ENCODE data around the gene SLTM. TPM values are rescaled to one million over a fixed set of nuclear protein-coding genes. Genes with fewer than 3 reads are reported as not detected.
"Not testable (repeated sequence)": the region's sequence is repeated elsewhere in the genome, so short reads cannot be mapped to it uniquely, and the experiment has no call there.

SLTM gene
- total and polyA plus RNA-seq, 5 donors from 2014 or later: 43.6 to 232 (median 54.6) TPM

DNA sequence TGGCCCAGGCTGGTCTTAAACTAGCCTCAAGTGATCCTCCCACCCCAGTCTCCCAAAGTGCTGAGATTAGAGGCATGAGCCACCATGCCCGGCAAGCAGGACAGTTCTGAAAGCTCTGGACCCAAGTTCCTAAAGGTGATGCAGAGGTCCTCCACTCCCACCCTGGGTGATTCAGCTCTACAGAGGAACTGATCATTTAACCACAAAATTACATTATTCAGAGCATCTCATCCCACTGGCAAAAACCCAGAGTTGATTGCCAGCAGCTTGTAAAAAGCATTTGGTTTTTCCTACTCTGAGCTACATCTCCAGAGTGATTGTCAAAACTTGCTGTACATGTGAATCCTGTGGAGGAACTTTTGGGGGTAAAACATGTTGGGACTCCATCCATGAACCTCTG, 60.2 kb downstream of the SLTM start:
- peaks cover under 1% of the 10 kb centered on the region for H3K27me3 Mint-ChIP-seq
- H3K4me1 ChIP-seq (ENCODE audit: control insufficient read depth, insufficient read depth, low read length, poor library complexity, severe bottlenecking): no peaks in the 10 kb centered on the region
- DNase-seq (no peak), ATAC-seq (ENCODE audit: low read depth in 2 of 2) (no peak)
- no peaks in the 10 kb centered on the region for H3K27me3 ChIP-seq (ENCODE audit: control insufficient read depth, insufficient read depth, low read length)
- no peak overlapping the region for H3K27ac ChIP-seq (ENCODE audit: insufficient read depth, low read length, poor library complexity, severe bottlenecking)
- no peak overlapping the region for H3K27ac Mint-ChIP-seq
- peaks cover 11% of the 10 kb centered on the region for H3K36me3 ChIP-seq (ENCODE audit: control insufficient read depth, insufficient read depth, low read length)
- no peak overlapping the region for H3K4me3 Mint-ChIP-seq
- H3K4me1 Mint-ChIP-seq: peaks cover 0 to 8% (median 2%) of the 10 kb centered on the region in 4 donors
- no peaks in the 10 kb centered on the region for H3K9me3 Mint-ChIP-seq
- H3K4me3 ChIP-seq (ENCODE audit: low read depth, low read length): no peak overlapping the region
- peaks cover 13% of the 10 kb centered on the region for H3K36me3 Mint-ChIP-seq
- no peaks in the 10 kb centered on the region for H3K9me3 ChIP-seq (ENCODE audit: control insufficient read depth in 2 of 2, low read length in 2 of 2)

DNA sequence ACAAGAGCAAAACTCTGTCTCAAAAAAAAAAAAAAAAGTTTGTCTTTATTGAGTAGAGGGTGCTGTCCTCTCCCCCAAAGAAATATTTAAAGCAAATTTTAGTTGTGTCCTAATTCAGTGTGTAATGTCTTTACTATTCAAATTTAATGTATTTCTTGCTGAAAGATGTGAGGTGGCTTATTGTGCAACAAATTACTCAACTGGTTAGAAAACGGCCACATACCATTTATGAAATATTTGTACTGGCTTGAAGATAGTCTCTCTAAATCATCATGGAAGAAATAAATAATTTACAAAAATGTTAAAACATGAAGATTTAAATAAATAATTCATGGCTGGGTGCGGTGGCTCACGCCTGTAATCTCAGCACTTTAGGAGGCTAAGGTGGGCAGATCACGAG, 63.0 kb downstream of the SLTM start:
- no peak for ATAC-seq (ENCODE audit: low read depth in 2 of 2)
- H3K9me3 Mint-ChIP-seq: peaks cover 0 to 1% (median 0%) of the 10 kb centered on the region in 7 donors

DNA sequence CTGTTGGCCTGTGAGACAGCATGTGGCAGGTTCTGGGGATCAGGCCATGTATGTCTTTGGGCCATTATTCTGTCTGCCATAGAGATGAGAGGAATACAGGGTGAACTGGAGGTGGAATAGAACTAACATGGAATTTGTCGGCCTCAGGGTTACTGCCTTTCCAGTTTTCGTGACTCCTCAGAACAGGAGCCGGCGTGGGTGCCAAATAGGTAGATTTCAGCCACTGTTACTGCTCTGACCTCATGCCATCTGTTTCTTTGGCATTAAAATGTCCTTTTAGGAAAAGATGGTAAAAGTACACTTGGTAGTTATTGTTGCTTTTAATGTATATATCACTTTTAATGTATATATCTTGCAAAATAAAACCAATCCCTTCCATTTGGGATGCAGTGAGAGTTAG, 65.6 kb downstream of the SLTM start:
- H3K27me3 Mint-ChIP-seq: peaks cover 12% of the 10 kb centered on the region
- H3K27ac ChIP-seq (ENCODE audit: insufficient read depth, low read length, poor library complexity, severe bottlenecking): no peak overlapping the region
- no peak for ATAC-seq (ENCODE audit: low read depth in 2 of 2)
- H3K36me3 Mint-ChIP-seq: peaks cover 4% of the 10 kb centered on the region
- no peaks in the 10 kb centered on the region for H3K27me3 ChIP-seq (ENCODE audit: control insufficient read depth, insufficient read depth, low read length)
- H3K4me1 ChIP-seq (ENCODE audit: control insufficient read depth, insufficient read depth, low read length, poor library complexity, severe bottlenecking): peaks cover 4% of the 10 kb centered on the region
- DNase-seq: no peak
- H3K27ac Mint-ChIP-seq: no peak overlapping the region
- no peak overlapping the region for H3K4me3 ChIP-seq (ENCODE audit: low read depth, low read length)
- H3K4me3 Mint-ChIP-seq: no peak overlapping the region
- H3K36me3 ChIP-seq (ENCODE audit: control insufficient read depth, insufficient read depth, low read length): no peaks in the 10 kb centered on the region
- no peaks in the 10 kb centered on the region for H3K9me3 ChIP-seq (ENCODE audit: control insufficient read depth in 2 of 2, low read length in 2 of 2)
- peaks cover 0 to 15% (median 5%) of the 10 kb centered on the region in 4 donors for H3K4me1 Mint-ChIP-seq
- peaks cover 0 to 1% (median 0%) of the 10 kb centered on the region in 7 donors for H3K9me3 Mint-ChIP-seq

More for the DNA sequence above, 63.0 kb downstream of the SLTM start:
- H3K27me3 ChIP-seq (ENCODE audit: control insufficient read depth, insufficient read depth, low read length): no peaks in the 10 kb centered on the region
- no peak overlapping the region for H3K4me3 ChIP-seq (ENCODE audit: low read depth, low read length)
- Mint-ChIP-seq H3K36me3 (peaks cover 4% of the 10 kb centered on the region), H3K4me3 (no peak overlapping the region), H3K4me1 (peaks cover 0 to 7% (median 4%) of the 10 kb centered on the region in 4 donors), H3K27ac (no peak overlapping the region), H3K27me3 (peaks cover 6% of the 10 kb centered on the region)
- H3K36me3 ChIP-seq (ENCODE audit: control insufficient read depth, insufficient read depth, low read length): no peaks in the 10 kb centered on the region
- no peak for DNase-seq
- no peaks in the 10 kb centered on the region for H3K4me1 ChIP-seq (ENCODE audit: control insufficient read depth, insufficient read depth, low read length, poor library complexity, severe bottlenecking)
- no peak overlapping the region for H3K27ac ChIP-seq (ENCODE audit: insufficient read depth, low read length, poor library complexity, severe bottlenecking)
- no peaks in the 10 kb centered on the region for H3K9me3 ChIP-seq (ENCODE audit: control insufficient read depth in 2 of 2, low read length in 2 of 2)

GRCh38 chr15:58865425-58865880, 68.0 kb downstream of the SLTM start:
- DNase-seq (no peak), ATAC-seq (ENCODE audit: low read depth in 2 of 2) (no peak)
- Histone ChIP-seq H3K36me3 (ENCODE audit: control insufficient read depth, insufficient read depth, low read length) (no peaks in the 10 kb centered on the region), H3K9me3 (ENCODE audit: control insufficient read depth in 2 of 2, low read length in 2 of 2) (no peaks in the 10 kb centered on the region), H3K27me3 (ENCODE audit: control insufficient read depth, insufficient read depth, low read length) (no peaks in the 10 kb centered on the region), H3K27ac (ENCODE audit: insufficient read depth, low read length, poor library complexity, severe bottlenecking) (no peak overlapping the region), H3K4me3 (ENCODE audit: low read depth, low read length) (no peak overlapping the region), H3K4me1 (ENCODE audit: control insufficient read depth, insufficient read depth, low read length, poor library complexity, severe bottlenecking) (peaks cover 4% of the 10 kb centered on the region)
- no peak overlapping the region for H3K27ac Mint-ChIP-seq
- peaks cover 6 to 25% (median 13%) of the 10 kb centered on the region in 4 donors for H3K4me1 Mint-ChIP-seq
- peak overlapping the region in 1 of 4 donors; percentile 43 for H3K4me3 Mint-ChIP-seq
- H3K36me3 Mint-ChIP-seq: peaks cover 4% of the 10 kb centered on the region
- H3K27me3 Mint-ChIP-seq: peaks cover 12% of the 10 kb centered on the region
- peaks cover 0 to 1% (median 0%) of the 10 kb centered on the region in 7 donors for H3K9me3 Mint-ChIP-seq

- H3K27me3 ChIP-seq (ENCODE audit: control insufficient read depth, insufficient read depth, low read length): no peaks in the 10 kb centered on the region
- DNase-seq (peak in 1 of 3 donors; percentile 23), ATAC-seq (ENCODE audit: low read depth in 2 of 2) (peak in 1 of 2 donors; percentile 16)
- peak overlapping the region in 1 of 4 donors; percentile 53 for H3K4me3 Mint-ChIP-seq
- H3K27ac ChIP-seq (ENCODE audit: insufficient read depth, low read length, poor library complexity, severe bottlenecking): no peak overlapping the region
- H3K4me1 ChIP-seq (ENCODE audit: control insufficient read depth, insufficient read depth, low read length, poor library complexity, severe bottlenecking): peaks cover 4% of the 10 kb centered on the region
- H3K4me3 ChIP-seq (ENCODE audit: low read depth, low read length): no peak overlapping the region
- H3K9me3 ChIP-seq (ENCODE audit: control insufficient read depth in 2 of 2, low read length in 2 of 2): no peaks in the 10 kb centered on the region
- peak overlapping the region in 1 of 3 donors; percentile 2 for H3K27ac Mint-ChIP-seq
- peaks cover 4% of the 10 kb centered on the region for H3K36me3 Mint-ChIP-seq
- peaks cover 6 to 25% (median 13%) of the 10 kb centered on the region in 4 donors for H3K4me1 Mint-ChIP-seq
- H3K27me3 Mint-ChIP-seq: peaks cover 12% of the 10 kb centered on the region
- H3K9me3 Mint-ChIP-seq: peaks cover 0 to 1% (median 0%) of the 10 kb centered on the region in 7 donors
- H3K36me3 ChIP-seq (ENCODE audit: control insufficient read depth, insufficient read depth, low read length): no peaks in the 10 kb centered on the region
These were observed 68.7 kb downstream of the SLTM start for GRCh38 chr15:58864602-58865424.

GRCh38 chr15:58862326-58862725, 71.2 kb downstream of the SLTM start:
- Mint-ChIP-seq H3K27ac (no peak overlapping the region), H3K4me3 (no peak overlapping the region), H3K4me1 (peaks cover 6 to 19% (median 13%) of the 10 kb centered on the region in 4 donors), H3K9me3 (peaks cover 0 to under 1% (median 0%) of the 10 kb centered on the region in 7 donors), H3K27me3 (peaks cover 7% of the 10 kb centered on the region), H3K36me3 (no peaks in the 10 kb centered on the region)
- Histone ChIP-seq H3K9me3 (ENCODE audit: control insufficient read depth in 2 of 2, low read length in 2 of 2) (no peaks in the 10 kb centered on the region), H3K4me3 (ENCODE audit: low read depth, low read length) (no peak overlapping the region), H3K4me1 (ENCODE audit: control insufficient read depth, insufficient read depth, low read length, poor library complexity, severe bottlenecking) (peaks cover 4% of the 10 kb centered on the region), H3K27me3 (ENCODE audit: control insufficient read depth, insufficient read depth, low read length) (no peaks in the 10 kb centered on the region), H3K27ac (ENCODE audit: insufficient read depth, low read length, poor library complexity, severe bottlenecking) (no peak overlapping the region), H3K36me3 (ENCODE audit: control insufficient read depth, insufficient read depth, low read length) (no peaks in the 10 kb centered on the region)
- no peak for ATAC-seq (ENCODE audit: low read depth in 2 of 2)
- DNase-seq: no peak

- not testable (repeated sequence) for H3K27me3 Mint-ChIP-seq; H3K27ac Mint-ChIP-seq; H3K9me3 Mint-ChIP-seq; H3K27ac ChIP-seq (ENCODE audit: insufficient read depth, low read length, poor library complexity, severe bottlenecking); ATAC-seq (ENCODE audit: low read depth in 2 of 2); H3K4me1 Mint-ChIP-seq; DNase-seq; H3K27me3 ChIP-seq (ENCODE audit: control insufficient read depth, insufficient read depth, low read length); H3K9me3 ChIP-seq (ENCODE audit: control insufficient read depth in 2 of 2, low read length in 2 of 2); H3K4me3 Mint-ChIP-seq; H3K4me3 ChIP-seq (ENCODE audit: low read depth, low read length); H3K4me1 ChIP-seq (ENCODE audit: control insufficient read depth, insufficient read depth, low read length, poor library complexity, severe bottlenecking)
- H3K36me3 Mint-ChIP-seq: peaks cover 21% of the 10 kb centered on the region
- peaks cover 18% of the 10 kb centered on the region for H3K36me3 ChIP-seq (ENCODE audit: control insufficient read depth, insufficient read depth, low read length)
These were observed 76.9 kb downstream of the SLTM start for GRCh38 chr15:58856621-58857020.

All from CD4-positive, CD25-positive, alpha-beta regulatory T cell (primary cell).